Type B pancreatic cell (in vitro differentiated cells): ENCODE measurements around the gene CAT. TPM values are rescaled to one million over a fixed set of nuclear protein-coding genes. Genes with fewer than 3 reads are reported as not detected.

Source experiments
- DNase-seq: peaks from one replicate; pipeline ENCODE4 v3.0.0; 2021; ENCODE audit warnings: mixed read lengths; ENCODE audit not compliant: unreplicated experiment; ENCODE audit errors: extremely low spot score
- H3K27ac Mint-ChIP-seq: 2 replicates; pipeline ENCODE4 v1.8.0; 2021; ENCODE audit warnings: mild to moderate bottlenecking, mixed read lengths
- H3K27me3 Mint-ChIP-seq: 2 replicates; pipeline ENCODE4 v1.8.0; 2021; ENCODE audit warnings: mixed read lengths
- H3K36me3 Mint-ChIP-seq: 2 replicates; pipeline ENCODE4 v1.8.0; 2021; ENCODE audit warnings: mixed read lengths
- H3K4me1 Mint-ChIP-seq: one replicate; pipeline ENCODE4 v1.8.0; 2021; ENCODE audit warnings: mixed read lengths; ENCODE audit not compliant: unreplicated experiment
- H3K4me3 Mint-ChIP-seq: 2 replicates; pipeline ENCODE4 v1.8.0; 2021; ENCODE audit warnings: mild to moderate bottlenecking, mixed read lengths
- H3K9me3 Mint-ChIP-seq: 2 replicates; pipeline ENCODE4 v1.8.0; 2021; ENCODE audit warnings: mixed read lengths
- CTCF ChIP-seq: fragments of 200-600 bp; sonication (generic); conservative IDR thresholded peaks from 2 replicates; pipeline ENCODE4 v1.5.0; 2021; ENCODE audit warnings: antibody characterized with exemption, mild to moderate bottlenecking
- total RNA-seq: library from RNA; stranded (reverse); gene quantifications from 2 replicates; pipeline ENCODE4 v1.2.1, GENCODE V29; 2021; ENCODE audit warnings: low replicate concordance

CAT gene
- total RNA-seq, 1 donor from 2014 or later = 61.2 TPM

GRCh38 chr11:34451053-34451452 lies 12.3 kb downstream of the CAT start:
- no peak overlapping the region for H3K4me3 Mint-ChIP-seq
- no peaks in the 10 kb centered on the region for H3K27me3 Mint-ChIP-seq
- peaks cover 40% of the 10 kb centered on the region for H3K36me3 Mint-ChIP-seq
- H3K4me1 Mint-ChIP-seq = peaks cover 16% of the 10 kb centered on the region
- DNase-seq = no peak
- H3K9me3 Mint-ChIP-seq = no peaks in the 10 kb centered on the region
- H3K27ac Mint-ChIP-seq = no peak overlapping the region
- no peak for TF ChIP-seq CTCF

- Mint-ChIP-seq H3K4me1 (no peaks in the 10 kb centered on the region), H3K27ac (no peak overlapping the region)
- no peak for DNase-seq
Measured at GRCh38 chr11:34454308-34455032, 15.7 kb downstream of the CAT start.

GRCh38 chr11:34457607-34458006 lies 18.9 kb downstream of the CAT start:
- TF ChIP-seq CTCF = no peak
- Mint-ChIP-seq H3K4me3 (no peak overlapping the region), H3K27me3 (no peaks in the 10 kb centered on the region), H3K9me3 (no peaks in the 10 kb centered on the region), H3K4me1 (no peaks in the 10 kb centered on the region), H3K36me3 (peaks cover 62% of the 10 kb centered on the region), H3K27ac (no peak overlapping the region)
- no peak for DNase-seq

More at GRCh38 chr11:34454308-34455032, 15.7 kb downstream of the CAT start:
- no peak for TF ChIP-seq CTCF
- Mint-ChIP-seq H3K36me3 (peaks cover 61% of the 10 kb centered on the region), H3K27me3 (no peaks in the 10 kb centered on the region), H3K9me3 (no peaks in the 10 kb centered on the region), H3K4me3 (no peak overlapping the region)

GRCh38 chr11:34458525-34458924 lies 19.8 kb downstream of the CAT start:
- no peak for TF ChIP-seq CTCF
- no peak overlapping the region for H3K4me3 Mint-ChIP-seq
- no peaks in the 10 kb centered on the region for H3K9me3 Mint-ChIP-seq
- no peak for DNase-seq
- no peaks in the 10 kb centered on the region for H3K27me3 Mint-ChIP-seq
- no peak overlapping the region for H3K27ac Mint-ChIP-seq
- no peaks in the 10 kb centered on the region for H3K4me1 Mint-ChIP-seq
- peaks cover 65% of the 10 kb centered on the region for H3K36me3 Mint-ChIP-seq

- TF ChIP-seq CTCF = no peak
- no peaks in the 10 kb centered on the region for H3K9me3 Mint-ChIP-seq
- H3K27ac Mint-ChIP-seq = no peak overlapping the region
- DNase-seq = no peak
- H3K4me1 Mint-ChIP-seq = no peaks in the 10 kb centered on the region
- no peak overlapping the region for H3K4me3 Mint-ChIP-seq
- no peaks in the 10 kb centered on the region for H3K27me3 Mint-ChIP-seq
- peaks cover 71% of the 10 kb centered on the region for H3K36me3 Mint-ChIP-seq
Measured at GRCh38 chr11:34459507-34460162, 20.9 kb downstream of the CAT start.
